Coronary artery (tissue), 2 donors: ENCODE measurements around the gene HDAC9.
"Not testable (repeated sequence)": the region's sequence is repeated elsewhere in the genome, so short reads cannot be mapped to it uniquely, and the experiment has no call there.

Experiments
- DNase-seq: peaks from one replicate; pipeline ENCODE4 v3.0.0-alpha.2; 2017; ENCODE audit warnings: low spot score
- H3K27ac ChIP-seq, 2 donors: fragments of 200-600 bp; sonication (generic); one replicate each; pipeline ENCODE4 v1.5.1; 2016 to 2019
- H3K4me3 ChIP-seq: fragments of 200-600 bp; sonication (generic); 2 replicates; pipeline ENCODE4 v1.5.1; 2016; ENCODE audit warnings: mild to moderate bottlenecking, moderate library complexity
- TF ChIP-seq, protein P1 (sequence below): fragments of 200-600 bp; sonication (generic); IDR thresholded peaks from one replicate; pipeline ENCODE4 v1.5.1; 2019; ENCODE audit warnings: antibody characterized with exemption

The HDAC9 gene

DNA sequence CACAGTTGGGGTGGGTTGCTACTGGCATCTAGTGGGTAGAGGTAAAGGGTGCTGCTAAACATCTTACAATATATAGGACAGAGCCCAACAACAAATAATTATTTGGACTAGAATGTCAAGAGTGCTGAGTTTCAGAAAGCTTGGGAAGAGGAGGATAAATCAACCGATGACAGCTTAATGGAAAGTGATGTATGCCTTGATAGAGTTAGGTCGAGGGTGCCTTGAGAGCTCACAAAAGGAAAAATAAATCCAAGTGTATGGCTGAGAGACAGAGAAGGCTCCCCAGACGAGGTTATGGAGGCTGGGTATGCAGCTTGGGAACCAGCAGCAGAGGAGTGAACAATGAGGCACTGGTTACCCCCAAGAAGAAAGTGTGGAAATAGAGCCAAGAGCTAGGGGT, 211.1 kb downstream of the HDAC9 start:
- no peak for DNase-seq
- H3K27ac ChIP-seq: no peak overlapping the region
- TF ChIP-seq, protein P1, sequence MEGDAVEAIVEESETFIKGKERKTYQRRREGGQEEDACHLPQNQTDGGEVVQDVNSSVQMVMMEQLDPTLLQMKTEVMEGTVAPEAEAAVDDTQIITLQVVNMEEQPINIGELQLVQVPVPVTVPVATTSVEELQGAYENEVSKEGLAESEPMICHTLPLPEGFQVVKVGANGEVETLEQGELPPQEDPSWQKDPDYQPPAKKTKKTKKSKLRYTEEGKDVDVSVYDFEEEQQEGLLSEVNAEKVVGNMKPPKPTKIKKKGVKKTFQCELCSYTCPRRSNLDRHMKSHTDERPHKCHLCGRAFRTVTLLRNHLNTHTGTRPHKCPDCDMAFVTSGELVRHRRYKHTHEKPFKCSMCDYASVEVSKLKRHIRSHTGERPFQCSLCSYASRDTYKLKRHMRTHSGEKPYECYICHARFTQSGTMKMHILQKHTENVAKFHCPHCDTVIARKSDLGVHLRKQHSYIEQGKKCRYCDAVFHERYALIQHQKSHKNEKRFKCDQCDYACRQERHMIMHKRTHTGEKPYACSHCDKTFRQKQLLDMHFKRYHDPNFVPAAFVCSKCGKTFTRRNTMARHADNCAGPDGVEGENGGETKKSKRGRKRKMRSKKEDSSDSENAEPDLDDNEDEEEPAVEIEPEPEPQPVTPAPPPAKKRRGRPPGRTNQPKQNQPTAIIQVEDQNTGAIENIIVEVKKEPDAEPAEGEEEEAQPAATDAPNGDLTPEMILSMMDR: no peak
- no peak overlapping the region for H3K4me3 ChIP-seq

DNA sequence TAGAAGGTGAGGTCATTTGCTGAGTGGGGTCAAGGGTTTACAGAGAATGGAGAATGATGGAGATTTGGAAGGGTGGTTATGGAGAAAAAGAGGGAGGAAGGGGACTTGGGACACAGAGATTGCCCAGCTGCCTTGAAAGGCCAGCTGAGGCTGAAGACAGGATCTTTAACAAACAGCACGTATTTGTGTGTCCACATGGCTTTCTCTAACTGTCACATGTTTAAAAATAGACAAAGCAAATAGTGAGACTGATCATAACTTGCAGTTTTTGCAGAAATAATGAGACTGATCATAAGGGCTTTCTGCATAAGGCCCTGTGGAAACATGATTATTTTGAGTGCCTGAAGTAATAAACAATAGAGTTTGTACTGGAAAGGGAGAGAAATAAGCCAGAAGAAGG, 212.7 kb downstream of the HDAC9 start:
- no peak for DNase-seq
- TF ChIP-seq, protein P1: no peak
- Histone ChIP-seq H3K27ac (no peak overlapping the region), H3K4me3 (no peak overlapping the region)

DNA sequence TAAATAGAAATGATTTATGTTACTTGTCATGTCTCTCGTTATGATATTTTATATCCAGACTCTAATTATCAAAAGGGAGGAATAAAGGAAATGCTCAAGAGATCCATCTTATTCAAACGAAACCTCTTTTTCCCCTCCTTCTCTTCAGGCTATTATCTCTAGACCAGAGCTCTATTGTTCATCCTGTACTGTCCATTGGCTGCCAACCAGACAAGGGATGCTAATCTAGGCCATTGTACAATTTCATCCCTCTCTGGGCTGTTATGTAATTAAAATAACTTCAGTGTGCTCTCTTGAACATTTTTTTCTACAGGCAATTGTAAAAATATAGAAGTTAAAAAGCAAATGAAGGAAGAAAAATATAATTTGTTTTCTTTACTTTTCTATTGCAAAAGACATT, 220.4 kb downstream of the HDAC9 start:
- TF ChIP-seq, protein P1: no peak
- DNase-seq: no peak

DNA sequence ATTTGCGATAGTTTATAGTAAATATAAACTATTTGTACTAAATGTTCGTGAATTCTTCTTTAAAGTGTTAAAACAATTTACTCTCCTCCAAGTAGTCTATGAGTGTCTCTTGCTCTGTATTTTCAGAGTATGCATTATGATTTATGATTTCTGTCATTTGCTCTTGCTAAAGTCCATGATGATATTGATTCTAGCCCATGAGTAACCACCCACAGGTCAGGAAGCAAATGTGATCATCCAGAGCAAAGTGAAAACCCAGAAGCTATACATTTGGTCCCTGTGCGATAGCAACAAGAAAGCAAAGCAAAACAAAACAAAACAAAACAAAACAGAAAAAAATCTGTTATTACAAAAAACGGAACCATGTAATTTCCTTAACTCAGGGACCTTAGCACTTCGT, 225.9 kb downstream of the HDAC9 start:
- DNase-seq: no peak
- no peak overlapping the region for H3K27ac ChIP-seq
- H3K4me3 ChIP-seq: no peak overlapping the region
- TF ChIP-seq, protein P1: no peak

More for the DNA sequence above, 220.4 kb downstream of the HDAC9 start:
- no peak overlapping the region for H3K27ac ChIP-seq
- no peak overlapping the region for H3K4me3 ChIP-seq

DNA sequence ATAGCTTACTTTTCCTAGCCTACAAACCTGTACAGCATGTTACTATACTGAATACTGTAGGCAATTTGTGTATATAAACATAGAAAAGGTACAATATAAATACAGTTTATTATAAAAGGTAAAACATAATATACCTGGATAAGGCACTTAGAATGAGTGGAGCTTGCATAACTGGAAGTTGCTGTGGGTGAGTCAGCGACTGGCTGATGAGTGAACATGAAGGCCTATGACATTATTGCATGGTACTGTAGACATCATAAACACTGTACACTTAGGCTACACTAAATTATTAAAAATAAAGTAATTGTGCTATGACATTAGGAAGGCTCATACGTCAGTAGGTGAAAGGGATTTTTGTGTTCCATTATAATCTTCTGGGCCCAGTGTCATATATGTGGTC, 228.8 kb downstream of the HDAC9 start:
- no peak for DNase-seq
- TF ChIP-seq, protein P1: no peak
- Histone ChIP-seq H3K4me3 (no peak overlapping the region), H3K27ac (no peak overlapping the region)

DNA sequence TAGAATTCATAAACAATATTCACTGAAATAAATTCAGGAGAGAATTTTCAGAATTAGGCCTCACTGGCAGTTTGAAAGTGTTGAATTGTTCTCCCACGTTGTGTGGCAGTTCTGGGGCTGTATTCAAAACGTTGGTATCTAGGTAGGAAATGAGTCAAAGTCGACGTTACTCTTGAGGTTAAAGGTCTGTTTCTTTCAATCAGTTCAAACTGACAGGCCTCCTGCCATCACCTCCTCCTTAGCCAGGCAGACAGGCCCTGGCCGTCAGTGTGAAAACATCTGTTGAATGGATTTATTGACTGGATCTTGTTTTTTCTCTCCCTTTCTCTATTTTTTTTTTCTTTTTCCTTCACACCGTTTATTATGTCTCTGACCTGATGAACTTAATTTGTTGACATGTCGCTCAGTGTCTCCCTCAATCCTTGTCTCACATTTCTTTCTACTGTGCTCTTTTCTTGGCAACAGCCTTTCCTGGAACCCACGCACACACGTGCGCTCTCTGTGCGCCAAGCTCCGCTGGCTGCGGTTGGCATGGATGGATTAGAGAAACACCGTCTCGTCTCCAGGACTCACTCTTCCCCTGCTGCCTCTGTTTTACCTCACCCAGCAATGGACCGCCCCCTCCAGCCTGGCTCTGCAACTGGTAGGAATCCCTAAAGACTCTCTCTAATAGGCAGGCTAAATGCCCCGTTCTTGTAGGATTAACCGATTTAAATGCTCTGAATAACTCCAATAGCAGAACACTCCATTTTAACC, 231.7 kb downstream of the HDAC9 start:
- Histone ChIP-seq H3K27ac (no peak overlapping the region), H3K4me3 (no peak overlapping the region)
- TF ChIP-seq, protein P1: no peak
- DNase-seq: no peak

DNA sequence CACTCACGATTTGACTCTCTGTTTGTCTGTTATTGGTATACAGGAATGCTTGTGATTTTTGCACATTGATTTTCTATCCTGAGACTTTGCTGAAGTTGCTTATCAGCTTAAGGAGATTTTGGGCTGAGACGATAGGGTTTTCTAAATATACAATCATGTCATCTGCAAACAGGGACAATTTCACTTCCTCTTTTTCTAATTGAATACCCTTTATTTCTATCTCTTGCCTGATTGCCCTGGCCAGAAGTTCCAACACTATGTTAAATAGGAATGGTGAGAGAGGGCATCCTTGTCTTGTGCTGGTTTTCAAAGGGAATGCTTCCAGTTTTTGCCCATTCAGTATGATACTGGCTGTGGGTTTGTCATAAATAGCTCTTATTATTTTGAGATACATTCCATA, 240.5 kb downstream of the HDAC9 start:
- not testable (repeated sequence) for DNase-seq, H3K4me3 ChIP-seq, H3K27ac ChIP-seq
